ENCODE data around the gene STEAP1. TPM values are rescaled to one million over a fixed set of nuclear protein-coding genes. Genes with fewer than 3 reads are reported as not detected.

The STEAP1 gene
- total RNA-seq, 6 donors from 2014 or later, result 1.4 to 15.3 (median 4.8) TPM

- DNase-seq, result no peak
Measured at GRCh38 chr7:90212149-90212495, 57.9 kb downstream of the STEAP1 start.

GRCh38 chr7:90213521-90213920, 59.3 kb downstream of the STEAP1 start:
- H3K4me3 ChIP-seq, result no peak overlapping the region
- H3K36me3 ChIP-seq, result no peaks in the 10 kb centered on the region
- peaks cover 3 to 14% (median 8%) of the 10 kb centered on the region in 4 donors for H3K4me1 ChIP-seq
- TF ChIP-seq CTCF (IDR thresholded peaks at IDR 0.05) (no peak), EP300 (IDR thresholded peaks at IDR 0.05) (no peak), POLR2AphosphoS5 (IDR thresholded peaks at IDR 0.05) (no peak), POLR2A (IDR thresholded peaks at IDR 0.05) (no peak)
- ATAC-seq (ENCODE audit: low FRiP score in 2 of 2) (no peak), DNase-seq (no peak)
- H3K9me3 ChIP-seq, result no peaks in the 10 kb centered on the region
- peaks cover 0 to 3% (median 0%) of the 10 kb centered on the region in 4 donors for H3K27me3 ChIP-seq
- WGBS, 2 donors, result 76 to 80% methylated on average over 2 of the region's 2 CpGs
- no peak overlapping the region for H3K27ac ChIP-seq

More at GRCh38 chr7:90212149-90212495, 57.9 kb downstream of the STEAP1 start:
- H3K9me3 ChIP-seq, result no peaks in the 10 kb centered on the region
- TF ChIP-seq CTCF (IDR thresholded peaks at IDR 0.05) (no peak), EP300 (IDR thresholded peaks at IDR 0.05) (no peak), POLR2A (IDR thresholded peaks at IDR 0.05) (no peak), POLR2AphosphoS5 (IDR thresholded peaks at IDR 0.05) (no peak)
- H3K27me3 ChIP-seq, result peaks cover 0 to 3% (median 0%) of the 10 kb centered on the region in 4 donors
- peak in 1 of 2 donors; percentile 5 for ATAC-seq (ENCODE audit: low FRiP score in 2 of 2)
- H3K4me1 ChIP-seq, result peaks cover 3 to 14% (median 8%) of the 10 kb centered on the region in 4 donors
- H3K36me3 ChIP-seq, result no peaks in the 10 kb centered on the region
- peak overlapping the region; percentile 45 to 65 (median 50) for H3K4me3 ChIP-seq
- 15 to 18% methylated on average over 6 of the region's 6 CpGs for WGBS, 2 donors
- H3K27ac ChIP-seq, result peak overlapping the region; percentile 52 to 86 (median 74)

Other genes with a start within 250 kb of the STEAP1 start
- gene STEAP2, start 57.3 kb downstream of the STEAP1 start, total RNA-seq, result 10 to 100 TPM in 2 of 6 donors, 1 to 10 TPM in 4; 2.6 to 18.7 (median 8.1) TPM
- gene CFAP69, start 90.7 kb downstream of the STEAP1 start, total RNA-seq, result 10 to 100 TPM in 2 of 6 donors, 1 to 10 TPM in 4; 3.4 to 34.9 (median 6.9) TPM
- gene FAM237B, start 166.8 kb downstream of the STEAP1 start, total RNA-seq, result under 1 TPM in 1 of 6 donors, not detected in 5; 0.15 TPM
- 10 to 100 TPM; 11.2 to 25.1 (median 19.1) TPM for gene GTPBP10, start 192.2 kb downstream of the STEAP1 start, total RNA-seq
- 10 to 100 TPM in 5 of 6 donors, 1 to 10 TPM in 1; 8.0 to 51.7 (median 28.1) TPM for gene CLDN12, start 249.0 kb downstream of the STEAP1 start, total RNA-seq